HEK293T (cell line): ENCODE results near the gene EHD4.

Source experiments
- CTCF ChIA-PET: fragments of 350-600 bp; formaldehyde crosslinking; extraction: SDS; loops from one replicate; lab custom pipeline; 2021; ENCODE audit warnings: antibody characterized with exemption, inconsistent platforms; lab: Yijun Ruan, JAX
- POLR2A ChIA-PET: fragments of 350-600 bp; formaldehyde crosslinking; extraction: SDS; loops from one replicate; lab custom pipeline; 2020; ENCODE audit warnings: antibody characterized with exemption, inconsistent platforms; lab: Yijun Ruan, JAX
- DNase-seq: peaks from one replicate; pipeline ENCODE4 v3.0.0; 2012; ENCODE audit warnings: mixed read lengths; ENCODE audit errors: extremely low spot score
- ARNT ChIP-seq: fragments of 450-650 bp; IDR thresholded peaks from 2 replicates; pipeline ENCODE4 v1.6.1; 2017; ENCODE audit warnings: mild to moderate bottlenecking
- BHLHE40 ChIP-seq: fragments of 450-650 bp; IDR thresholded peaks from 2 replicates; pipeline ENCODE4 v1.6.1; 2016; ENCODE audit warnings: mild to moderate bottlenecking, moderate library complexity, borderline replicate concordance
- CTBP1 ChIP-seq: fragments of 450-650 bp; IDR thresholded peaks from 2 replicates; pipeline ENCODE4 v1.6.1; 2016; ENCODE audit warnings: borderline replicate concordance
- ELF4 ChIP-seq: fragments of 450-650 bp; IDR thresholded peaks from 2 replicates; pipeline ENCODE4 v1.6.1; 2017; ENCODE audit warnings: antibody characterized with exemption
- FOXA1 ChIP-seq: fragments of 450-650 bp; IDR thresholded peaks from 2 replicates; pipeline ENCODE4 v1.6.1; 2016; ENCODE audit warnings: mild to moderate bottlenecking
- FOXK2 ChIP-seq: fragments of 450-650 bp; IDR thresholded peaks from 2 replicates; pipeline ENCODE4 v1.6.1; 2016; ENCODE audit warnings: mild to moderate bottlenecking
- FOXM1 ChIP-seq: fragments of 450-650 bp; IDR thresholded peaks from 2 replicates; pipeline ENCODE4 v1.6.1; 2017; ENCODE audit warnings: mild to moderate bottlenecking, borderline replicate concordance
- HDGF ChIP-seq: fragments of 450-650 bp; IDR thresholded peaks from 2 replicates; pipeline ENCODE4 v1.6.1; 2017; ENCODE audit warnings: antibody characterized with exemption, borderline replicate concordance
- L3MBTL2 ChIP-seq: fragments of 450-650 bp; conservative IDR thresholded peaks from 2 replicates; pipeline ENCODE4 v1.6.1; 2016; ENCODE audit warnings: mild to moderate bottlenecking
- LEF1 ChIP-seq: fragments of 450-650 bp; IDR thresholded peaks from 2 replicates; pipeline ENCODE4 v1.6.1; 2017; ENCODE audit warnings: mild to moderate bottlenecking, borderline replicate concordance
- NFRKB ChIP-seq: fragments of 450-650 bp; IDR thresholded peaks from 2 replicates; pipeline ENCODE4 v1.6.1; 2016; ENCODE audit warnings: mild to moderate bottlenecking, moderate library complexity
- SP1 ChIP-seq: fragments of 450-650 bp; IDR thresholded peaks from 2 replicates; pipeline ENCODE4 v1.6.1; 2017
- SUZ12 ChIP-seq: fragments of 450-650 bp; IDR thresholded peaks from 2 replicates; pipeline ENCODE4 v1.6.1; 2016; ENCODE audit warnings: mild to moderate bottlenecking
- TARDBP ChIP-seq: fragments of 450-650 bp; IDR thresholded peaks from 2 replicates; pipeline ENCODE4 v1.6.1; 2016
- ZNF384 ChIP-seq: fragments of 450-650 bp; IDR thresholded peaks from 2 replicates; pipeline ENCODE4 v1.6.1; 2016
- TF ChIP-seq, protein P1 (sequence below): fragments of 450-650 bp; IDR thresholded peaks from 2 replicates; pipeline ENCODE4 v1.6.1; 2016

The EHD4 gene

DNA sequence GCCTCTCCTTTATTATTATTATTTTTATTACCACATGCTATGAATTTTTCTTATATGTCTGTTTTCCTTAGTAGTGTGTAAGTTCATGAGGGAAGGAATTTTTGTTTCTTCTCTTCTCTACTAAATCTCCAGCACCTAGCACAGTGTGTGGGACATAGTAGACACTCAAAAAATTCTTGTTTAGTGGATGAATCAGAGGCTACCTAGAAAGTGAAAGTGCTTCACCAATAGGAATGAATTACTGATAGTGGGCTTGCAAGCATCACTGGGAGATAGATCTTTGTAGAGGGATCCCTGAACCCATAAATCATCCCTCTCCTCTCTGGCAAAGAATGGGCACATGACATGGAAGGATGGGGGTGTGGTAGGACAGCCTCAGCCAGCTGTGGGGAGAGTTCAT is 87.0 kb downstream of the EHD4 start:
- ChIA-PET POLR2A (no interaction called here), CTCF (no interaction called here)
- no peak for DNase-seq
- no peak for TF ChIP-seq NFRKB
- no peak for TF ChIP-seq BHLHE40
- TF ChIP-seq FOXM1 = no peak

DNA sequence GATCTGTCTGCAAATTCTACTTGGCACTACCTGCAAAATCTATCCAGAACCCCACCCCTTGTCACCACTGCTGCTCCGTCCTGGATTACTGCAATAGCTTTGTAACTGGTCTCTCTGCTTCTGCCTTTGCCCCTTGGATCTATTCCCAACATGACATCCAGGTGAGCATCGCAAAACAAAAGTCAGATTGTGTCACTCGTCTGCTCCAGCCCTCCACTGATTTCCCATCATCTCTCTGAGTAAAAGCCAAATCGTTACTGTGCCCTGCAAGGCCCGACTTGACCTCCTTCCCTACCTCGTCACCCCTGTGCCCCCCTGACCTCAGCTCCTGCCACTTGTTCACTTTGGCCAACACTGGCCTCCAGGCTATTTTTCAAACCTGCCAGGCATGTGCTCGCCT is 87.9 kb downstream of the EHD4 start:
- no peak for DNase-seq
- ChIA-PET POLR2A (no interaction called here), CTCF (no interaction called here)
- TF ChIP-seq LEF1 = no peak
- no peak for TF ChIP-seq FOXM1
- no peak for TF ChIP-seq ARNT
- no peak for TF ChIP-seq SUZ12
- TF ChIP-seq FOXK2 = no peak
- TF ChIP-seq ZNF384 = no peak
- TF ChIP-seq HDGF = no peak
- TF ChIP-seq L3MBTL2 = no peak
- TF ChIP-seq FOXA1 = no peak

DNA sequence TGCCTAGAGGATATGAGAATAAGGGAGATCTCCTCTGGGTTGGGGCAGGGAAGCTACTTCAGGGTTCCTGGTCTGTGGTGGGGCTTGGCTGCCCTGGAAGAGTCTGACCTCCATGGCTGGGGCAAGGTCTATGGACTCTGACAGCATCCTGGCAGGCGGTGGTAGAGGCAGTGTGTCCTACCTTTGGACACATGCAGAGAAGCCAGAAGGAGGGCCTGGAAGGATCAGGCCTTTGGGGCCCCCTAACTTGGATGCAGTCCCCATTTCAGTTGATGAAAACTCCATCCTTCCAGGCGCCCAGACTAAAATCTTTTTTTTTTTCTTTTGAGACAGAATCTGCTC is 88.9 kb downstream of the EHD4 start:
- TF ChIP-seq BHLHE40 (no peak), ELF4 (no peak), SP1 (no peak), L3MBTL2 (no peak), ARNT (no peak), TARDBP (no peak), ZNF384 (no peak), SUZ12 (no peak)
- TF ChIP-seq, protein P1, sequence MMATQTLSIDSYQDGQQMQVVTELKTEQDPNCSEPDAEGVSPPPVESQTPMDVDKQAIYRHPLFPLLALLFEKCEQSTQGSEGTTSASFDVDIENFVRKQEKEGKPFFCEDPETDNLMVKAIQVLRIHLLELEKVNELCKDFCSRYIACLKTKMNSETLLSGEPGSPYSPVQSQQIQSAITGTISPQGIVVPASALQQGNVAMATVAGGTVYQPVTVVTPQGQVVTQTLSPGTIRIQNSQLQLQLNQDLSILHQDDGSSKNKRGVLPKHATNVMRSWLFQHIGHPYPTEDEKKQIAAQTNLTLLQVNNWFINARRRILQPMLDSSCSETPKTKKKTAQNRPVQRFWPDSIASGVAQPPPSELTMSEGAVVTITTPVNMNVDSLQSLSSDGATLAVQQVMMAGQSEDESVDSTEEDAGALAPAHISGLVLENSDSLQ = no peak
- POLR2A ChIA-PET = no interaction called here
- CTCF ChIA-PET = no interaction called here
- no peak for DNase-seq

DNA sequence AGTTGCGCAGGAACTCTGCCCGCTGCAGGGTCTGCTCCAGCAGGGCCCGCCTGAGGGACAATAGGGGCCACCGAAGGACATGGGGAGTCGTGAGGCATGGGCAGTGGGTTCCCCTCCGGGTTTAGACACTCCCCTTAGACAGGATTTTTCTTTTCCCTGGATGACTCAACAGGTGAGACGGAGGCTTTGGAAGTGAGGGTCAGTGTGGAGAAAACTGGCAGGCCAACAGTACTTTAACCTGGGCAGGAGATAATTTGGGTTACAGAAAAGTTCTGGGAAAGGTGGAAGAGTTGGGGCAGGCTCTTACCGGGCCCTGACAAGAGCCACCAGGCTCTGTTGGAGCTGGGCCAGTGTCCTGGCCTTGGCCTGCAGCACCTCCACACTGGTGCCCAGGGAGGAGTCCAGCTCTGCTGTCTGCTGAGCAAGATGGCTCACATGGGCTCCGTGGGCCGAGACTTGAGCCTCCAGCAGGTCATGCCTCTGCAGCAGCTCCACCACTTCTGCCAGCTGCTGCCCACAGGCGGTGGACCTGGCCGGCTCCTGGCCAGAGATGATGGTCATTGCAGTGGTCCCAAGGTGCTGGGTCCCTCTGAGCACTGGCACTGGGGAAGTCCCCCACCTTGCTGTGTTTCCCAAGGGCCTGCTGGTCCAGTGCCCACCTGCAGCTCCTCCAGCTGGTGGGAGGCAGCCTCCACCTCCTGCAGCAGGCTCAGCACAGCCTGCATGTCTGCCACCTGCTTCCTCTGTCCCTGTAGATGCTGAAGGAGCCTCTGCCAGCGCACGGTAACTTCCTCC is 89.5 kb downstream of the EHD4 start:
- POLR2A ChIA-PET = no interaction called here
- CTCF ChIA-PET = no interaction called here
- DNase-seq = no peak
- no peak for TF ChIP-seq FOXK2
- no peak for TF ChIP-seq L3MBTL2
- TF ChIP-seq SP1 = no peak
- no peak for TF ChIP-seq SUZ12
- TF ChIP-seq FOXA1 = no peak
- no peak for TF ChIP-seq HDGF
- TF ChIP-seq LEF1 = no peak
- TF ChIP-seq TARDBP = no peak
- TF ChIP-seq ELF4 = no peak
- TF ChIP-seq, protein P1 = no peak

DNA sequence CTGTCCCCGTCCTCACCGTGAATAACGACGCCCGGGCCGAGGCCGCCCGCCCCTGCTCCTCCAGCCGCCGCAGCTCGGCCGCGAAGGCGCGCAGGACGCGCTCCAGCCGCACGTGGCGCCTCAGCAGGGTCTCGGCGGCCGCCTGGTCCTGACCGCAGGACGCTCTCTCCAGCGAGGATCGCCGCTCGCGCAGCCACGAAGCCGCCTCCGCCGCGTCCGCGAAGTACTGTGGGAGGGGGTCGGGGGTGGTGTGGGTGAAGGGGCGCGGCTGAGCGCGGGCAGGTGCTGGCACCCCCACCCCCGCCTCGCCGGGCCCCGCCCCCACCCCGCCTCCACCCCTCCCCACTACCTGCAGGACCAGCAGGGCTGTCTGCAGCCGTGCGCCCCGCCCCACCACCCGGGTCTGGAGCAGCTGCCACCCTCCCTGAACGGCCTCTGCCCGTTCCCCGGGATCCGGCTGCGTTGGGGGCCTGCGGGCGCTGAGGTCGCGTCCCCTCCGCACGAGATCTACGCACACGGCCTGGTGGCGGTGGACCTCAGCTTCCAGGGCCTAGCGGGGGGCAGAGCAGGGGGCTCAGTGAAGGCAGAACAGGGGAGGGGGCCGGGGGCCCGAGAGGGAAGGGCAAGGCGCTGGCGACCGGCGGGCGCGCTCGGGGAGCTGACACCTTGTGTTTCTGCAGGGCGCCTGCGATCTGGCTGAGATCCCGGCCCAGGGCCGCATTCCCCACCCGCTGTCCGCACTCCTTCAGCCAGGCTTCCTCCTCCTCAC is 90.3 kb downstream of the EHD4 start:
- POLR2A ChIA-PET = no interaction called here
- CTCF ChIA-PET = no interaction called here
- TF ChIP-seq BHLHE40 (no peak), CTBP1 (no peak), NFRKB (no peak), ZNF384 (no peak), SUZ12 (no peak), ELF4 (no peak), TARDBP (no peak), L3MBTL2 (no peak), ARNT (no peak), LEF1 (no peak), FOXK2 (no peak), SP1 (no peak), FOXM1 (no peak), HDGF (no peak), FOXA1 (no peak)
- TF ChIP-seq, protein P1 = no peak
- no peak for DNase-seq

DNA sequence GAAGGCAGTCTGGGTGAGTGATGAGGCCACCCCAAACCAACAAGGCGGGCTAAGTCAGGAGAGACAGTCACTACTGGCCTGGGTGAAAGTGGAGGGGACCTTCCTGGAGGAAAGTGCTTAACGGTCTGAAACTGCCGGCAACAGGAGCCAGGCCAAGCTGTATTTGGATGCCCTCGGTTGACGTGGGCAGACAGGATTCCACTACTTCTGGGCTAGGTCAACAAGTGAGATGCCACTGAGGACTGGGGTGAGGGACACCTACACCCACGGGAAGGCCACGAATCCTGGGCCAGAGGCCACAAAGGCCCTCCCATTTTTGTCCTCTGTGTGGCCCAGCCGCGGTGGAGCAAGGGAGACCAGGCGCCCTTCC is 90.8 kb downstream of the EHD4 start:
- ChIA-PET CTCF (interaction anchor here (0.6 to 0.7 kb wide), 2 partner anchors 23 to 63 kb away, joined by 3 to 4 read pairs; no protein-coding TSS in a partner anchor), POLR2A (no interaction called here)
- no peak for DNase-seq
- TF ChIP-seq CTBP1 (no peak), ARNT (no peak), LEF1 (no peak), FOXM1 (no peak), SUZ12 (no peak), TARDBP (no peak)
- TF ChIP-seq, protein P1 = no peak
